IPS-15b (cell line): Measurements from ENCODE around the gene CCDC112.

ENCODE experiments used
- H3K27me3 ChIP-seq: one replicate; pipeline ENCODE4 v1.6.1; 2013; ENCODE audit warnings: low read length; ENCODE audit not compliant: control insufficient read depth, insufficient read depth
- H3K36me3 ChIP-seq: one replicate; pipeline ENCODE4 v1.6.1; 2013; ENCODE audit warnings: low read length; ENCODE audit not compliant: control insufficient read depth, insufficient read depth
- H3K4me1 ChIP-seq: one replicate; pipeline ENCODE4 v1.6.1; 2013; ENCODE audit warnings: mild to moderate bottlenecking, low read length; ENCODE audit not compliant: control insufficient read depth, insufficient read depth
- H3K4me3 ChIP-seq: one replicate; pipeline ENCODE4 v1.5.1; 2013; ENCODE audit warnings: low read depth, low read length
- H3K9ac ChIP-seq: one replicate; pipeline ENCODE4 v1.6.1; 2013; ENCODE audit warnings: low read depth, mild to moderate bottlenecking, low read length
- H3K9me3 ChIP-seq: one replicate; pipeline ENCODE4 v1.6.1; 2013; ENCODE audit warnings: mild to moderate bottlenecking, low read length; ENCODE audit not compliant: control insufficient read depth, insufficient read depth

Gene CCDC112

GRCh38 chr5:115282131-115282530 lies 14.3 kb downstream of the CCDC112 start:
- Histone ChIP-seq H3K4me1 (peaks cover 2% of the 10 kb centered on the region), H3K9me3 (no peaks in the 10 kb centered on the region), H3K4me3 (no peak overlapping the region), H3K36me3 (no peaks in the 10 kb centered on the region), H3K9ac (no peak overlapping the region), H3K27me3 (no peaks in the 10 kb centered on the region)

GRCh38 chr5:115274584-115274983 lies 21.9 kb downstream of the CCDC112 start:
- H3K4me1 ChIP-seq = no peaks in the 10 kb centered on the region
- H3K27me3 ChIP-seq = no peaks in the 10 kb centered on the region

GRCh38 chr5:115272297-115272958 lies 24.0 kb downstream of the CCDC112 start:
- Histone ChIP-seq H3K4me1 (no peaks in the 10 kb centered on the region), H3K27me3 (no peaks in the 10 kb centered on the region), H3K36me3 (no peaks in the 10 kb centered on the region), H3K9ac (no peak overlapping the region), H3K4me3 (no peak overlapping the region), H3K9me3 (no peaks in the 10 kb centered on the region)

More at GRCh38 chr5:115274584-115274983, 21.9 kb downstream of the CCDC112 start:
- no peaks in the 10 kb centered on the region for H3K9me3 ChIP-seq
- no peaks in the 10 kb centered on the region for H3K36me3 ChIP-seq
- no peak overlapping the region for H3K9ac ChIP-seq
- no peak overlapping the region for H3K4me3 ChIP-seq

GRCh38 chr5:115271295-115272050 lies 25.0 kb downstream of the CCDC112 start:
- H3K9me3 ChIP-seq = no peaks in the 10 kb centered on the region
- H3K27me3 ChIP-seq = no peaks in the 10 kb centered on the region
- no peaks in the 10 kb centered on the region for H3K4me1 ChIP-seq
- no peaks in the 10 kb centered on the region for H3K36me3 ChIP-seq
- H3K4me3 ChIP-seq = no peak overlapping the region
- H3K9ac ChIP-seq = no peak overlapping the region

GRCh38 chr5:115267617-115268016 lies 28.8 kb downstream of the CCDC112 start:
- no peak overlapping the region for H3K4me3 ChIP-seq
- no peaks in the 10 kb centered on the region for H3K9me3 ChIP-seq
- H3K4me1 ChIP-seq = peaks cover 3% of the 10 kb centered on the region
- H3K36me3 ChIP-seq = no peaks in the 10 kb centered on the region
- no peaks in the 10 kb centered on the region for H3K27me3 ChIP-seq
- H3K9ac ChIP-seq = no peak overlapping the region

- no peaks in the 10 kb centered on the region for H3K27me3 ChIP-seq
- peaks cover 3% of the 10 kb centered on the region for H3K4me1 ChIP-seq
- no peaks in the 10 kb centered on the region for H3K9me3 ChIP-seq
- H3K36me3 ChIP-seq = no peaks in the 10 kb centered on the region
- no peak overlapping the region for H3K4me3 ChIP-seq
- H3K9ac ChIP-seq = no peak overlapping the region
Observed at GRCh38 chr5:115265220-115265619, 31.2 kb downstream of the CCDC112 start.

- no peaks in the 10 kb centered on the region for H3K9me3 ChIP-seq
Observed at GRCh38 chr5:115264786-115265185, 31.7 kb downstream of the CCDC112 start.

GRCh38 chr5:115263078-115263380 lies 33.4 kb downstream of the CCDC112 start:
- H3K4me3 ChIP-seq = peak overlapping the region; percentile 86
- H3K9ac ChIP-seq = peak overlapping the region; percentile 58
- H3K9me3 ChIP-seq = no peaks in the 10 kb centered on the region
- H3K27me3 ChIP-seq = no peaks in the 10 kb centered on the region
- H3K36me3 ChIP-seq = no peaks in the 10 kb centered on the region
- peaks cover 3% of the 10 kb centered on the region for H3K4me1 ChIP-seq

More at GRCh38 chr5:115264786-115265185, 31.7 kb downstream of the CCDC112 start:
- H3K9ac ChIP-seq = no peak overlapping the region
- no peaks in the 10 kb centered on the region for H3K27me3 ChIP-seq
- H3K4me3 ChIP-seq = no peak overlapping the region
- peaks cover 3% of the 10 kb centered on the region for H3K4me1 ChIP-seq
- H3K36me3 ChIP-seq = no peaks in the 10 kb centered on the region

GRCh38 chr5:115262321-115263077 lies 34.0 kb downstream of the CCDC112 start, which contains the start of gene PGGT1B:
Gene PGGT1B, minus strand, starts transcription at chr5:115262877. Its CDS starts 26 bp downstream, at chr5:115262851.
- Histone ChIP-seq H3K36me3 (no peaks in the 10 kb centered on the region), H3K27me3 (no peaks in the 10 kb centered on the region), H3K4me3 (peak within 1 kb of the TSS; percentile 86), H3K4me1 (peaks cover 3% of the 10 kb centered on the region), H3K9ac (peak within 1 kb of the TSS; percentile 58), H3K9me3 (no peaks in the 10 kb centered on the region)

- Histone ChIP-seq H3K9ac (peak overlapping the region; percentile 58), H3K9me3 (no peaks in the 10 kb centered on the region), H3K4me3 (peak overlapping the region; percentile 86), H3K27me3 (no peaks in the 10 kb centered on the region), H3K36me3 (no peaks in the 10 kb centered on the region), H3K4me1 (peaks cover 3% of the 10 kb centered on the region)
Observed at GRCh38 chr5:115262011-115262320, 34.5 kb downstream of the CCDC112 start.

- peaks cover 3% of the 10 kb centered on the region for H3K4me1 ChIP-seq
Observed at GRCh38 chr5:115260248-115260647, 36.2 kb downstream of the CCDC112 start.

More at GRCh38 chr5:115260248-115260647, 36.2 kb downstream of the CCDC112 start:
- H3K27me3 ChIP-seq = no peaks in the 10 kb centered on the region
- no peak overlapping the region for H3K9ac ChIP-seq
- H3K36me3 ChIP-seq = no peaks in the 10 kb centered on the region
- no peak overlapping the region for H3K4me3 ChIP-seq
- no peaks in the 10 kb centered on the region for H3K9me3 ChIP-seq
